ENCODE data around the gene TOMM20. TPM values are rescaled to one million over a fixed set of nuclear protein-coding genes. Genes with fewer than 3 reads are reported as not detected.

TOMM20 gene
- total and polyA plus RNA-seq, 8 donors, result 21.4 to 145 (median 68.2) TPM

DNA sequence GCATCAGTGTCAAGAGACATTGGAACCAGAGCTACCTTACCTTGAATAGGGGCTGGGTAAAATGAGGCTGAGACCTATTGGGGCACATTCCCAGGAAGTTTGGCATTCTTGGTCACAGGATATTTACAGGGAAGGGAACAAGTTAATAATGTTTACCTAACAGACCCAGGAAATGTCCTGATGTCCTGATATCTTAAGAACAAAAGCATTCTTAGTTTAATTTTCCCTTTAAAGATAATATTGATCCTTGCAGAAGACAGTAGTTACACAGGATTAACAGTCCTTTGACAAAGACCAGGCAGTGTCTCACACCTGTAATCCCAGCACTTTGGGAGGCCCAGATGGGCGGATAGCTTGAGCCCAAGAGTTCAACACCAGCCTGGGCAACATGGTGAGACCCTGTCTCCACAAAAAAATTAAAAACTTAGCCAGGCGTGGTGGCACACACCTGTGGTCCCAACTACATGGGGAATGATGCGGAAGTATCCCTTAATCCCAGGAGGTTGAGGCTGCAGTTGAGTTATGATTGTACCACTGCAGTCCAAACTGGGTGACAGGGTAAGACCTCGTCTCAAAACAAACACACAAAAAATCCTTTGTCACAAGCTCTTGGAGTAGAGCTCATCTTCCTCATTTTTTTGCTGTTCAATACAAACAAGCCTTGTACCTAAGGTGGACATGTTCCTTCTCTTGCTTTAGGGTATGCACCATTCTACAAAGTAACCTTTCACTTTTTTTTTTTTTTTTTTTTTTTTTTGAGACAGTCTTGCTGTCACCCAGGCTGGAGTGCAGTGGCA, 1.3 kb upstream of the TOMM20 start:
- TF ChIP-seq POLR2A (IDR thresholded peaks at IDR 0.05) (no peak), EP300 (IDR thresholded peaks at IDR 0.05) (no peak), POLR2AphosphoS5 (IDR thresholded peaks at IDR 0.05) (no peak)
- TF ChIP-seq, protein P1, sequence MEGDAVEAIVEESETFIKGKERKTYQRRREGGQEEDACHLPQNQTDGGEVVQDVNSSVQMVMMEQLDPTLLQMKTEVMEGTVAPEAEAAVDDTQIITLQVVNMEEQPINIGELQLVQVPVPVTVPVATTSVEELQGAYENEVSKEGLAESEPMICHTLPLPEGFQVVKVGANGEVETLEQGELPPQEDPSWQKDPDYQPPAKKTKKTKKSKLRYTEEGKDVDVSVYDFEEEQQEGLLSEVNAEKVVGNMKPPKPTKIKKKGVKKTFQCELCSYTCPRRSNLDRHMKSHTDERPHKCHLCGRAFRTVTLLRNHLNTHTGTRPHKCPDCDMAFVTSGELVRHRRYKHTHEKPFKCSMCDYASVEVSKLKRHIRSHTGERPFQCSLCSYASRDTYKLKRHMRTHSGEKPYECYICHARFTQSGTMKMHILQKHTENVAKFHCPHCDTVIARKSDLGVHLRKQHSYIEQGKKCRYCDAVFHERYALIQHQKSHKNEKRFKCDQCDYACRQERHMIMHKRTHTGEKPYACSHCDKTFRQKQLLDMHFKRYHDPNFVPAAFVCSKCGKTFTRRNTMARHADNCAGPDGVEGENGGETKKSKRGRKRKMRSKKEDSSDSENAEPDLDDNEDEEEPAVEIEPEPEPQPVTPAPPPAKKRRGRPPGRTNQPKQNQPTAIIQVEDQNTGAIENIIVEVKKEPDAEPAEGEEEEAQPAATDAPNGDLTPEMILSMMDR (IDR thresholded peaks at IDR 0.05), result no peak
- H3K27me3 ChIP-seq, result no peaks in the 10 kb centered on the region
- H3K4me1 ChIP-seq, result peaks cover 11 to 37% (median 35%) of the 10 kb centered on the region in 4 donors
- no peaks in the 10 kb centered on the region for H3K9me3 ChIP-seq
- intact Hi-C loops (cut with DNase I; ENCODE audit: low total_unique reads), result no loop called here
- no peak overlapping the region for H3K4me3 ChIP-seq
- H3K27ac ChIP-seq, result peak overlapping the region in 1 of 5 donors; percentile 93
- peaks cover 17 to 56% (median 44%) of the 10 kb centered on the region in 4 donors for H3K36me3 ChIP-seq
- 83 to 92% (median 90%) methylated on average over 4 of the region's 4 CpGs for WGBS, 5 donors
- DNase-seq, result no peak

DNA sequence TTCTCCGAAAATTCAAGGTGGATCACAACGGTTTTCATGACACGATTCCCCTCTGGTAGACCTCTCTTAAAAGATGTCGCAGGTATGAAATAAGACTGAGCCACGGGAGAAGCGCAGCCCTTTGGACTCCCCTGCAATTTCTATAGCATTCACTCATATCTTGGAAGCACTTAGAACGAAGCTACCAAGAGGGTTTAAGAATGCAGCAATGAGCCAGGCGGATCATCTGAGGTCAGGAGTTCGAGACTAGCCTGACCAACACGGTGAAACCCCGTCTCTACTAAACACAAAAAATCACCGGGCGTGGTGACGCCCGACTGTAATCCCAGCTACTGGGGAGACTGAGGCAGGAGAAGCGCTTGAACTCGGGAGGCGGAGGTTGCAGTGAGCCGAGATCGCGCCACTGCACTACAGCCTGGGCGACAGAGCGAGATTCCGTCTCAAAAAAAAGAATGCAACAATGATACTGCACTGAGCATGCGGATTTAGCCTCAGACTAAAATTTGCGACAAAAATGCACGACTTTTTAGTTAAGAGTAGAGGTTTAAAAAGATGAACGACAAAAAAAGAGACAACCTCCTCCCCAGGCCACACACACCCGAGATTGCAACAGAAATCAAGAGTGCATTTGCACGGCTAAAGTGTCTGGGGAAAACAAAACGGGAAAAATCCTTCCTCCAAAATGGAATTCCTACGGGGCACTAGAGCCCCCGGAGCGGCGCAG, 743 bp downstream of the TOMM20 start:
- H3K9me3 ChIP-seq, result no peaks in the 10 kb centered on the region
- H3K36me3 ChIP-seq, result peaks cover 7 to 44% (median 30%) of the 10 kb centered on the region in 4 donors
- H3K4me1 ChIP-seq, result peaks cover 11 to 58% (median 55%) of the 10 kb centered on the region in 4 donors
- peak overlapping the region; percentile 68 to 93 (median 80) for H3K4me3 ChIP-seq
- peak in 1 of 2 donors; percentile 29 for DNase-seq
- H3K27me3 ChIP-seq, result no peaks in the 10 kb centered on the region
- intact Hi-C loops (cut with DNase I; ENCODE audit: low total_unique reads), result no loop called here
- WGBS, 5 donors, result 1 to 2% (median 1%) methylated on average over 35 of the region's 35 CpGs
- peak overlapping the region; percentile 91 to 96 (median 92) for H3K27ac ChIP-seq
- TF ChIP-seq POLR2A (IDR thresholded peaks at IDR 0.05) (no peak), POLR2AphosphoS5 (IDR thresholded peaks at IDR 0.05) (no peak)

DNA sequence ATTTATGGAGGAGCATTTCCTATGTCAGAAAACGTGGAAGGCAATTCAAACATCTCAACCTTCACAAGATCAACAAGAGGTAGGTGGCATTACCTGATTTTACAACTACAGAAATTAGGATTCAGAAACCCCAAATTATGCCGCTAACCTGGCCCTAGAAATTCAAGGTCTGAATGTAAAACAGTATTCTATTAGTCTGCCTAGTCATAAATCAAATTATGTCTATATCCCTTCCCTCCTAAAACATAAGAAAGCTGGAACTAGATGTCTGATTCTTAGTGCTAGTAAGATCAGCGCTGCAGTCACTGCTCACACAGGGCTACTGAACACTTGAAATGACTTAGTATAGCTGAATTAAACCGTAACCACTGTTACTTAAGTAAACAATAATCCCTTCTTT, 1.4 kb downstream of the TOMM20 start:
- intact Hi-C loops (cut with DNase I; ENCODE audit: low total_unique reads), result no loop called here
- no peaks in the 10 kb centered on the region for H3K9me3 ChIP-seq
- peaks cover 11 to 65% (median 59%) of the 10 kb centered on the region in 4 donors for H3K4me1 ChIP-seq
- peak overlapping the region; percentile 68 to 93 (median 80) for H3K4me3 ChIP-seq
- 10 to 20% (median 15%) methylated on average over 4 of the region's 4 CpGs for WGBS, 5 donors
- H3K27ac ChIP-seq, result peak overlapping the region in 1 of 5 donors; percentile 93
- no peak for DNase-seq
- H3K36me3 ChIP-seq, result peaks cover 7 to 37% (median 23%) of the 10 kb centered on the region in 4 donors
- H3K27me3 ChIP-seq, result no peaks in the 10 kb centered on the region
- TF ChIP-seq EP300 (IDR thresholded peaks at IDR 0.05), result no peak
- TF ChIP-seq, protein P1 (IDR thresholded peaks at IDR 0.05), result no peak
- TF ChIP-seq POLR2A (IDR thresholded peaks at IDR 0.05), result no peak
- no peak for TF ChIP-seq POLR2AphosphoS5 (IDR thresholded peaks at IDR 0.05)

DNA sequence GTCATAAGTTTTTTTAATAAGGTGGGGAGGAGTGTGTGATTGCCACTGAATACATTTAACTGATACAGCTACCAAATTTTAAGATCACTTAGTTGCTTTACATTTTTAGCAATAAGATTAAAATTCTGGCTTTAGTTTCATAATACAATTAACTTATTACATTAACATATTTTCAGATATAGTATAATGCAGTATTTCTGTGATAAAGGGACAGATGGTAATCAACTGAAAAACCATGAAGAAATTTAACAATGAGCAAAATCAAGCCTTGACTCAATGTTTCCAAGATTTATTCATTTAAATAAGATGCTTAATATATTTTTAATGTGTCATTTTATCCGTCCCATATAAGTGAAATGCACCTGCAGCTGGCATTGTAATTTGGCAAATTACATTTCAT, 4.0 kb downstream of the TOMM20 start:
- Histone ChIP-seq H3K27me3 (no peaks in the 10 kb centered on the region), H3K27ac (no peak overlapping the region), H3K4me3 (no peak overlapping the region), H3K36me3 (peaks cover 9 to 44% (median 27%) of the 10 kb centered on the region in 4 donors), H3K4me1 (peaks cover 11 to 73% (median 62%) of the 10 kb centered on the region in 4 donors), H3K9me3 (no peaks in the 10 kb centered on the region)
- intact Hi-C loops (cut with DNase I; ENCODE audit: low total_unique reads), result no loop called here
- TF ChIP-seq POLR2AphosphoS5 (IDR thresholded peaks at IDR 0.05), result no peak
- TF ChIP-seq POLR2A (IDR thresholded peaks at IDR 0.05), result no peak
- TF ChIP-seq, protein P1 (IDR thresholded peaks at IDR 0.05), result no peak
- no peak for TF ChIP-seq EP300 (IDR thresholded peaks at IDR 0.05)
- 59 to 73% (median 68%) methylated on average over 1 of the region's 1 CpG for WGBS, 5 donors
- DNase-seq, result no peak
